ENCODE measurements around the gene MT1E.
"Not testable (repeated sequence)": the region's sequence is repeated elsewhere in the genome, so short reads cannot be mapped to it uniquely, and the experiment has no call there.

The MT1E gene

DNA sequence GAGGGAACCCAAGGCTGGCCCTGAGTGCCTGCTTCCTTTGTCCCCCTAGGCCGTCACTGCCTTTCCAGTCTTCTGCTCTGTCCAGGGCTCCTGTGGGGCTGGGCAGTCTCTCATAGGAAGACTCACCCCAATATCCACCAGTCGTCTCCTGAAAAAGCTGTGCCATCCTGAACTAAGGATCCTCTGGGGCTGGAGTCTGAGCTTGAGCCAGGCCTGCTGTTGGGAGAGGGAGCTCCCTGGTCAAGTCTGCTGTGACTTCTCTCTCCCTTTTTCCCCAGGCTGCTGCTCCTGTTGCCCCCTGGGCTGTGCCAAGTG, 45.0 kb downstream of the MT1E start:
- Histone ChIP-seq H3F3A (ENCODE audit: insufficient read depth, low read length) (no peaks in the 10 kb centered on the region), H3K4me1 (ENCODE audit: low read length) (no peaks in the 10 kb centered on the region), H3K4me3 (ENCODE audit: low read length) (no peak overlapping the region), H3K27me3 (replicated peaks; ENCODE audit: insufficient read depth, low read length) (peaks cover 83% of the 10 kb centered on the region), H3K36me3 (replicated peaks; ENCODE audit: insufficient read depth, low read length) (no peaks in the 10 kb centered on the region), H3K9me2 (replicated peaks; ENCODE audit: insufficient read depth, low read length) (no peaks in the 10 kb centered on the region), H3K9ac (ENCODE audit: low read length) (no peak overlapping the region), H3K4me2 (ENCODE audit: low read depth, low read length) (no peak overlapping the region), H3K79me2 (ENCODE audit: low read length) (no peaks in the 10 kb centered on the region), H4K20me1 (ENCODE audit: insufficient read depth, low read length) (no peaks in the 10 kb centered on the region), H2AFZ (ENCODE audit: low read length) (no peak overlapping the region), H3K27ac (ENCODE audit: low read length) (no peak overlapping the region), H3K9me3 (replicated peaks; ENCODE audit: insufficient read depth, low read length) (no peaks in the 10 kb centered on the region)
- DNase-seq, result no peak
- TF ChIP-seq, protein P1, sequence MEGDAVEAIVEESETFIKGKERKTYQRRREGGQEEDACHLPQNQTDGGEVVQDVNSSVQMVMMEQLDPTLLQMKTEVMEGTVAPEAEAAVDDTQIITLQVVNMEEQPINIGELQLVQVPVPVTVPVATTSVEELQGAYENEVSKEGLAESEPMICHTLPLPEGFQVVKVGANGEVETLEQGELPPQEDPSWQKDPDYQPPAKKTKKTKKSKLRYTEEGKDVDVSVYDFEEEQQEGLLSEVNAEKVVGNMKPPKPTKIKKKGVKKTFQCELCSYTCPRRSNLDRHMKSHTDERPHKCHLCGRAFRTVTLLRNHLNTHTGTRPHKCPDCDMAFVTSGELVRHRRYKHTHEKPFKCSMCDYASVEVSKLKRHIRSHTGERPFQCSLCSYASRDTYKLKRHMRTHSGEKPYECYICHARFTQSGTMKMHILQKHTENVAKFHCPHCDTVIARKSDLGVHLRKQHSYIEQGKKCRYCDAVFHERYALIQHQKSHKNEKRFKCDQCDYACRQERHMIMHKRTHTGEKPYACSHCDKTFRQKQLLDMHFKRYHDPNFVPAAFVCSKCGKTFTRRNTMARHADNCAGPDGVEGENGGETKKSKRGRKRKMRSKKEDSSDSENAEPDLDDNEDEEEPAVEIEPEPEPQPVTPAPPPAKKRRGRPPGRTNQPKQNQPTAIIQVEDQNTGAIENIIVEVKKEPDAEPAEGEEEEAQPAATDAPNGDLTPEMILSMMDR (IDR thresholded peaks at IDR 0.05; ENCODE audit: low read length), result no peak
- TF ChIP-seq EZH2 (optimal IDR thresholded peaks at IDR 0.05; ENCODE audit: low read depth, low read length) (no peak), EZH2phosphoT487 (IDR thresholded peaks at IDR 0.05; ENCODE audit: low read length) (no peak)

- H3K27me3 ChIP-seq (replicated peaks; ENCODE audit: insufficient read depth, low read length), result peaks cover 75% of the 10 kb centered on the region
Observed at GRCh38 chr16:56671691-56672090, 46.1 kb downstream of the MT1E start.

GRCh38 chr16:56672171-56672570, 46.6 kb downstream of the MT1E start:
- not testable (repeated sequence) for DNase-seq; H3K9me2 ChIP-seq (replicated peaks; ENCODE audit: insufficient read depth, low read length); H4K20me1 ChIP-seq (ENCODE audit: insufficient read depth, low read length); H2AFZ ChIP-seq (ENCODE audit: low read length); H3K4me3 ChIP-seq (ENCODE audit: low read length); H3F3A ChIP-seq (ENCODE audit: insufficient read depth, low read length); H3K9ac ChIP-seq (ENCODE audit: low read length); H3K4me2 ChIP-seq (ENCODE audit: low read depth, low read length); H3K36me3 ChIP-seq (replicated peaks; ENCODE audit: insufficient read depth, low read length); H3K27ac ChIP-seq (ENCODE audit: low read length); H3K79me2 ChIP-seq (ENCODE audit: low read length); H3K9me3 ChIP-seq (replicated peaks; ENCODE audit: insufficient read depth, low read length); H3K4me1 ChIP-seq (ENCODE audit: low read length)
- H3K27me3 ChIP-seq (replicated peaks; ENCODE audit: insufficient read depth, low read length), result peaks cover 75% of the 10 kb centered on the region

More at GRCh38 chr16:56671691-56672090, 46.1 kb downstream of the MT1E start:
- H3K4me2 ChIP-seq (ENCODE audit: low read depth, low read length); H3K9ac ChIP-seq (ENCODE audit: low read length); H3K4me1 ChIP-seq (ENCODE audit: low read length); H4K20me1 ChIP-seq (ENCODE audit: insufficient read depth, low read length); H2AFZ ChIP-seq (ENCODE audit: low read length); H3K9me2 ChIP-seq (replicated peaks; ENCODE audit: insufficient read depth, low read length); H3K4me3 ChIP-seq (ENCODE audit: low read length); H3K36me3 ChIP-seq (replicated peaks; ENCODE audit: insufficient read depth, low read length); H3K9me3 ChIP-seq (replicated peaks; ENCODE audit: insufficient read depth, low read length); DNase-seq; H3F3A ChIP-seq (ENCODE audit: insufficient read depth, low read length); H3K27ac ChIP-seq (ENCODE audit: low read length); H3K79me2 ChIP-seq (ENCODE audit: low read length): not testable (repeated sequence)

GRCh38 chr16:56672761-56673536, 47.4 kb downstream of the MT1E start:
- Histone ChIP-seq H2AFZ (ENCODE audit: low read length) (no peak overlapping the region), H3K4me1 (ENCODE audit: low read length) (no peaks in the 10 kb centered on the region), H3K79me2 (ENCODE audit: low read length) (no peaks in the 10 kb centered on the region), H3K27me3 (replicated peaks; ENCODE audit: insufficient read depth, low read length) (peaks cover 75% of the 10 kb centered on the region), H3K4me3 (ENCODE audit: low read length) (no peak overlapping the region), H3K27ac (ENCODE audit: low read length) (no peak overlapping the region), H4K20me1 (ENCODE audit: insufficient read depth, low read length) (no peaks in the 10 kb centered on the region), H3K36me3 (replicated peaks; ENCODE audit: insufficient read depth, low read length) (no peaks in the 10 kb centered on the region), H3K9ac (ENCODE audit: low read length) (no peak overlapping the region), H3F3A (ENCODE audit: insufficient read depth, low read length) (no peaks in the 10 kb centered on the region), H3K9me2 (replicated peaks; ENCODE audit: insufficient read depth, low read length) (no peaks in the 10 kb centered on the region), H3K4me2 (ENCODE audit: low read depth, low read length) (no peak overlapping the region), H3K9me3 (replicated peaks; ENCODE audit: insufficient read depth, low read length) (no peaks in the 10 kb centered on the region)
- TF ChIP-seq EZH2 (optimal IDR thresholded peaks at IDR 0.05; ENCODE audit: low read depth, low read length) (no peak), EZH2phosphoT487 (IDR thresholded peaks at IDR 0.05; ENCODE audit: low read length) (no peak)
- TF ChIP-seq, protein P1 (IDR thresholded peaks at IDR 0.05; ENCODE audit: low read length), result no peak
- no peak for DNase-seq
